Ishikawa (cell line): ENCODE data around the gene SMCO4.

Source experiments
- CEBPB ChIP-seq: IDR thresholded peaks from 2 replicates; pipeline ENCODE4 v1.6.1; 2012
- EGR1 ChIP-seq: IDR thresholded peaks from 2 replicates; pipeline ENCODE4 v1.6.1; 2012
- EP300 ChIP-seq: IDR thresholded peaks from 2 replicates; pipeline ENCODE4 v1.6.1; 2012; ENCODE audit warnings: borderline replicate concordance
- MAX ChIP-seq: IDR thresholded peaks from 2 replicates; pipeline ENCODE4 v1.6.1; 2012
- RAD21 ChIP-seq: IDR thresholded peaks from 2 replicates; pipeline ENCODE4 v1.6.1; 2012; ENCODE audit warnings: low read depth
- YY1 ChIP-seq: IDR thresholded peaks from 2 replicates; pipeline ENCODE4 v1.6.1; 2012; ENCODE audit warnings: low read depth

- no peak for TF ChIP-seq EP300
- no peak for TF ChIP-seq CEBPB
- no peak for TF ChIP-seq YY1
- no peak for TF ChIP-seq EGR1
- TF ChIP-seq MAX, result no peak
- TF ChIP-seq RAD21, result no peak
Measured at GRCh38 chr11:93579187-93579751, 36.1 kb upstream of the SMCO4 start.
